ENCODE data around the gene MEIS3.

MEIS3 gene

DNA sequence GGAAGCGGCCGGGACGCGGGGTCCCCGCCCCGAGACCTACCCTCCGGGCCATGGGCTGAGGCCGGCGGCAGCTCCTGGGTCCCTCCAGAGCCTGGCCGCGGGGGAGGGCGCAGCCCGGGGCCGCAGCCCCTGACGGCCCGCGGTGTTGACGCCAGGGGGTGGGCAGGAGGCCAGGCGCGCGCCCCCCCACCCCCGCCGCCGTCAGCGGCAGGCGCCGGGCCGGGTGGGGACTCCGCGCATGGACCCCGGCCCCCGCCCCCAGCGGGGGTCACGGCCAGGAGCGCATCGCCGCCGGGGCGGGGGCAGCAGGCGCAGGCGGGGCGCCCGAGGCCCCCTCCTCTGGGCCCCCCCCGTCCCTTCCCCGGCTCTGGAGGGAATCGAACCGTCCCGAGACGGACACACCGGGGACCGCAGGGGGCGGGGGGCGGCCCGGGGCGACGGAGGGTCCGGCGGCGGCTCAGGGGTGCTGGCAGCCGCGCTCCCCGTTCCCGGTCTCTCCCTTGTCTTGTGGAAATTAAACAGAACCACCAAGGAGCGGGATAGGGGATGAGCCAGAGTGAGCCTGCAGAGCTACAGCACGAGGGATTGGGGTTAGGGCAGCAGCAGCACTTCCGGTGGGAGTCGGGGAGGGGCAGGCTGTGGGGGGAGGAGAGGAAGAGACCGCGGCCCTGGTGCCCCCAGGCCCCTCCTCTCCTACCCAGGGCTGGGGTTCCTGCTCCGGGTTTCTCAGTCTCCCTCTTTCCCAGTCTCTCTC is at the start of gene MEIS3:
Gene MEIS3 (minus strand): TSS at position 498 of the 754 bp plus-strand sequence. CDS start 446 bp downstream, at position 52.
- DNase-seq, result no peak

GRCh38 chr19:47467914-47468313 is 48.6 kb upstream of the MEIS3 start:
- no peak for DNase-seq

DNA sequence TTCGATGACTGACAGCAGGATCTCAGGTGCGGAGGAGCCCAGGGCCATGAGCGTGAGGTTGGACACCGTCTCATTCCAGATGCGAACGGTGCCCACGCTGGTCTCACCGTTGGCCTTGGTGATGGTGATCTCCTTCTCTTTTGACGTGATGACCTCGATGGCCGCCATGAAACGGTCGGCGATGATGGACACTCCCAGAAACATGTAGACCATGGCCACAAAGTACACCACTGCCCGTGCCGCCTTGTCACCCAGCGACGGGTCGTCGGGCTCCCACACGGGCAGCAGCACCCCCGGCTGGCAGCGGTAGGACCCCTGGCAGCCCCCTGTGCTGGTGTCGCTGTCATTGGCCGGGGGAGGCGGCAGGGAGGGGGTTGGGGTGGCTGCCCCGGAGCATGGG is 46.6 kb upstream of the MEIS3 start:
- no peak for DNase-seq

- DNase-seq, result no peak
Measured at GRCh38 chr19:47464675-47465419, 45.5 kb upstream of the MEIS3 start.

GRCh38 chr19:47461876-47462275 is 42.5 kb upstream of the MEIS3 start:
- DNase-seq, result no peak

GRCh38 chr19:47459477-47459876 is 40.1 kb upstream of the MEIS3 start:
- no peak for DNase-seq

- DNase-seq, result no peak
Measured at GRCh38 chr19:47458672-47459071, 39.3 kb upstream of the MEIS3 start.

GRCh38 chr19:47456721-47457474 is 37.6 kb upstream of the MEIS3 start:
- no peak for DNase-seq

- no peak for DNase-seq
Measured at GRCh38 chr19:47450478-47450877, 31.2 kb upstream of the MEIS3 start.

DNA sequence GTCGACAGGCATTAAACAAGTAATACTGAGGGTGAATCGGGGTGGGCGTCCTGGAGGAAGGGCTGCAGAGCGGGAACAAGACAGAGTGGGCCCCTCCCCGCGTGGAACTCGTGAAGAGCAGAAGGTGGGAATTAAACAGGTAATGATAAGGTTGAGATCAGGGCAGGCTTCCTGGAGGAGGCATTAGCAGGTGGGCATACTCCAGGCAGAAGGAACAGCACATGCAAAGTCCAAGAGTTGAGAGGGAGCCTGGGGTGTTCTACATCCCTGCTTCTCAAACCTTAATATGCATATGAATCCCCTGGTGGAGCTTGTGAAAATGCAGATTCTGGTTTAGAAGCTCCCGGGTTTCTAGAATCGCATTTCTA is 29.0 kb upstream of the MEIS3 start:
- DNase-seq, result no peak

DNA sequence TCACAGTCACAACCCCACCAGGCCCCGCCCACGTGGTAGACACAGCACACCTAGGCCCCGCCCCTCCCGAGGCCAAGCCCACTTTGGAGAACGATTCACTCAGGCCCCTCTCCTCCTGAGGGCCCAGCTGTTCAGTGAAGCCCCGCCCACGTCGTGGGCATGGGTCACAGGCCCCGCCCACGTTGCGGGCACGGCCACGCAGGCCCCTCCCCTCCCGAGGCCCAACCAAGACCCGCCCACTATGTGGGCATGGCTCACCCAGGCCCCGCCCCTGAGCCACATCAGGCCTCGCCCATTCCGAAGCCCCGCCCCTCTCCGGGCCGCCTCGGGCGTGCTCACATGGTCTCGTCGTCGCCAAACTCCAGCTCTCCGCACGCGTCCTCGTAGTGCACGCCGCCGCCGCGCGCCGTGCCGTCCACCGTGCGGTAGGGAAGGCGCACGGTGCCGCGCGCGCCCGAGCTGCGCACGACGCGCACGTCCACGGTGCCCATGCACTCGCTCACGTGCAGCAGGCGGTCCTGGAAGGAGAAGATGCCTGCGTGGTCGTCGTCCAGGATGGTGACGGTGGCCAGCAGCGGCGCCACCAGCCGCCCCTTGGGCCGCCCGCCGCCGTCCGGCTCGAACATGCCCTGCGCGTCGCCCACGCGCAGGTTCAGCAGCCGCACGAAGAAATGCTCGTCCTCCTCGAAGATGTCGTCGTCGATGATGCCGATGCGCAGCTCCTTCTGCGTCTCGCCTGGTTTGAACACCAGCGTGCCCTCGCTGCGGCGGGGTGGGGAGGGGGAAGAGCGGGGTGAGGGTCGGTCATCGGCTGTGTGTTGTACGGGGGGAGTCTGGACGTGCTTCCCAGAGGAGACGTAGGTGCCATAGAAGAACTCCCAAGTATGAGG is 28.4 kb upstream of the MEIS3 start:
- DNase-seq, result peak; percentile 58

DNA sequence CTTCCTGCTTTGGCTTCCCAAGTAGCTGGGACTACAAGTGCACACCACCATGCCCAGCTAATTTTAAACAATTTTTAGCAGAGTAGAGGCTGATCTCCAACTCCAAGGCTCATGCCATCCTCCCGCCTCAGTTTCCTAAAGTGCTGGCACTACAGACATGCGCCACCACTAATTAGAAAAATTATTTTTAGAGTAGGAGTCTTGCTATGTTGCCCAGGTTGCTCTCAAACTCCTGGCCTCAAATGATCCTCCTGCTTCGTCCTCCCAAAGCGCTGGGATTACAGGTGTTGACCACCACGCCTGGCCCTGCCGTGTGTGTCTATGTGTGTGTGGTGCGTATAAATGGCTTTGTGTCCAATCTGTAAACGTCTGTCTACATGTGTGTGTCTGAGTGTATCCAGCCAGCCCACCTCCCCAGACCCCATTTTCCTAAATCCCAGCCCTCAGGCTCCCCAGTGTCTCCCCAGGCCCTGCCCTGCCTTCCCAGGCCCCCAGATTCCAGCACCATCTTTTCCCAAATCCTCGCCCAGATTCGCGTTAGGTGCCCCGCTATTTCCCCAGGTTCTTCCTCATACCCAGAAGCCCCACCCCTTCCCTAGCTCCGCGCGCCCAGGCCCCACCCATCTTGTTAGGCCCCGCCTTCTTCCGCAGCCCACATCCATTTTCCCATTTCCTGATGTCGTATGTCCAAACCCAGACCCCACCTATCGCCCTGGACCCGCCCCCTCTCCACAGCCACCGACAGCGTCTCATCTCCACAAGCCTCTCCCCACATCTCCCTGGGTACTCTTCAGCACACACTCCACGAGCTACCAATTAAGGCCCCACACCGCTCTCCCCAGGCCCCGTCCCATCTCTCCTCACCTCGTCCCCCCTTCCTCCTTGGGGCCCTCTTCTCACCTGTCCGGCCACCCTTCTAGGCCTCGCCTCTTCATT is 27.5 kb upstream of the MEIS3 start:
- DNase-seq, result peak; percentile 45

GRCh38 chr19:47445937-47446402 is 26.6 kb upstream of the MEIS3 start:
- peak; percentile 5 for DNase-seq

DNA sequence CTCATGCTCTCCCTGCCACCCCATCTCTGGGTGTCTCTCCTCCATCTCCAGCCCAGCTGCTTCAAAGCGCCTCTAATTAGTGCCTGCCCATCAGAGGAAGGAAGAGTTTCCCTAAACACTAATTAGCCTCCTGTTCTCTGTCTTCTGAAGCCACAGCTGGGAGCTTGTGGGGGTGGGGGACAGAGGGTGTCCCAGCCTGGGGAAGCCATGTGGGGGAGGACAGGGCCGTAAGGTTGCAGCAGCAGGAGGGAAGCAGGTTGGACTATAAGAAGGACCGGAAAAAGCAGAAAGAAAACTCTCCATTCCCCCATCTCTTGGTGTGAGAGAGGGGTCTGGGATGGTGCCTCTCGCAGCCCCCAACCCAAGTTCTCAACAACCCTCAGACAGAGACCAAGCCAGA is 26.2 kb upstream of the MEIS3 start:
- no peak for DNase-seq

- no peak for DNase-seq
Measured at GRCh38 chr19:47444388-47444821, 25.1 kb upstream of the MEIS3 start.

DNA sequence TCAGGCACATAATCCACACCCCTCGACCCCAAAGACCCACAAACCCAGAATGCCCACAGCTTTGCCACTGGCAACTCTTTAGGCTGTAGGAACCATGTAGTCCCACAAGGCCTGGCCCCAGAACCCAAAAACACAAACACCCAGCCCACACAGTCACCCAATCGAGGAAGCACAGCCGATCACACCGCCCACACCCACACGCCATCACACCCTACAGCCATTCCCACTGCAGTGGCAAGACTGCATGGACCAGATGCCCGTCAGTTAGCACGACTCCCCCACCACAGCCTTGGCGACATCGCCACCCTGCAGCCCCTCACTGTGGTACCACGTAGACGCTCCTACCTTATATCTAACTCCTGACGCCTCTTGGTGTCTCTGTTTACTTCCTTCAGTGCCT is 24.0 kb upstream of the MEIS3 start:
- no peak for DNase-seq

GRCh38 chr19:47438793-47439220 is 19.5 kb upstream of the MEIS3 start:
- peak; percentile 10 for DNase-seq

GRCh38 chr19:47437500-47437899 is 18.2 kb upstream of the MEIS3 start:
- DNase-seq, result no peak

- peak; percentile 75 for DNase-seq
Measured at GRCh38 chr19:47436712-47437401, 17.5 kb upstream of the MEIS3 start.

- no peak for DNase-seq
Measured at GRCh38 chr19:47435883-47436417, 16.6 kb upstream of the MEIS3 start.

Data from NCI-H774 (cell line).